NCI-H146 treated with DMSO at 0.1 percent for 48 hours (cell line): ENCODE measurements around the gene ADAM30.
A peak's percentile ranks its signal among the peaks of the same experiment; 100 is the strongest.
"Not testable (repeated sequence)": the region's sequence is repeated elsewhere in the genome, so short reads cannot be mapped to it uniquely, and the experiment has no call there.

Experiments used
- DNase-seq: peaks from one replicate; lab custom pipeline; 2025; ENCODE audit not compliant: unreplicated experiment; lab: John Stamatoyannopoulos, UW

ADAM30 gene

GRCh38 chr1:119879510-119880434, 16.5 kb downstream of the ADAM30 start:
- DNase-seq: no peak

GRCh38 chr1:119878171-119878570, 18.1 kb downstream of the ADAM30 start:
- DNase-seq: no peak

GRCh38 chr1:119874186-119874585, 22.1 kb downstream of the ADAM30 start:
- DNase-seq: no peak

GRCh38 chr1:119873135-119874015, 22.9 kb downstream of the ADAM30 start:
- DNase-seq: no peak

- no peak for DNase-seq
Measured at GRCh38 chr1:119871881-119872280, 24.4 kb downstream of the ADAM30 start.

- DNase-seq: peak; percentile 2
Measured at GRCh38 chr1:119870917-119871596, 25.3 kb downstream of the ADAM30 start.

- DNase-seq: no peak
Measured at GRCh38 chr1:119869995-119870394, 26.3 kb downstream of the ADAM30 start.

- DNase-seq: no peak
Measured at GRCh38 chr1:119868176-119868575, 28.1 kb downstream of the ADAM30 start.

GRCh38 chr1:119866451-119866850, 29.9 kb downstream of the ADAM30 start:
- no peak for DNase-seq

GRCh38 chr1:119865627-119866026, 30.7 kb downstream of the ADAM30 start:
- DNase-seq: no peak

- no peak for DNase-seq
Measured at GRCh38 chr1:119862276-119862675, 34.0 kb downstream of the ADAM30 start.

GRCh38 chr1:119861547-119861946, 34.8 kb downstream of the ADAM30 start:
- DNase-seq: no peak

- DNase-seq: no peak
Measured at GRCh38 chr1:119859647-119860046, 36.7 kb downstream of the ADAM30 start.

GRCh38 chr1:119858556-119859214, 37.6 kb downstream of the ADAM30 start:
- not testable (repeated sequence) for DNase-seq

- no peak for DNase-seq
Measured at GRCh38 chr1:119858126-119858525, 38.2 kb downstream of the ADAM30 start.

GRCh38 chr1:119853155-119853554, 43.2 kb downstream of the ADAM30 start:
- DNase-seq: no peak

- DNase-seq: not testable (repeated sequence)
Measured at GRCh38 chr1:119844206-119844605, 52.1 kb downstream of the ADAM30 start.
